GM12878 (cell line): ENCODE measurements around the gene NRG3.

ENCODE experiments used
- NRF1 ChIP-seq: conservative IDR thresholded peaks from 2 replicates; pipeline ENCODE4 v1.6.1; 2011; ENCODE audit warnings: mild to moderate bottlenecking, low read depth, low read length, improper control_type of control experiment
- POLR2AphosphoS5 ChIP-seq: IDR thresholded peaks from 2 replicates; pipeline ENCODE4 v1.6.1; 2011; ENCODE audit warnings: mild to moderate bottlenecking, low read length, inconsistent platforms
- TAF1 ChIP-seq: IDR thresholded peaks from 2 replicates; pipeline ENCODE4 v1.6.1; 2011; ENCODE audit warnings: mild to moderate bottlenecking, low read depth, low read length, borderline replicate concordance
- TF ChIP-seq, protein P1 (sequence below), 3 experiments: IDR thresholded peaks in 2 of 3; conservative IDR thresholded peaks in 1 of 3; 2 replicates each; pipeline ENCODE4 v1.5.1; 2011; ENCODE audit warnings: low read depth in 3 of 3, low read length in 3 of 3, mild to moderate bottlenecking in 3 of 3, control low read depth in 2 of 3, moderate library complexity in 2 of 3, inconsistent platforms in 1 of 3, mixed read lengths in 1 of 3; ENCODE audit not compliant: control insufficient read depth in 2 of 3, insufficient read depth in 1 of 3; ENCODE audit errors: extremely low read depth in 1 of 3
- TF ChIP-seq, protein P2 (sequence below): IDR thresholded peaks from 2 replicates; pipeline ENCODE4 v1.6.1; 2012; ENCODE audit warnings: mild to moderate bottlenecking, low read depth, low read length

DNA sequence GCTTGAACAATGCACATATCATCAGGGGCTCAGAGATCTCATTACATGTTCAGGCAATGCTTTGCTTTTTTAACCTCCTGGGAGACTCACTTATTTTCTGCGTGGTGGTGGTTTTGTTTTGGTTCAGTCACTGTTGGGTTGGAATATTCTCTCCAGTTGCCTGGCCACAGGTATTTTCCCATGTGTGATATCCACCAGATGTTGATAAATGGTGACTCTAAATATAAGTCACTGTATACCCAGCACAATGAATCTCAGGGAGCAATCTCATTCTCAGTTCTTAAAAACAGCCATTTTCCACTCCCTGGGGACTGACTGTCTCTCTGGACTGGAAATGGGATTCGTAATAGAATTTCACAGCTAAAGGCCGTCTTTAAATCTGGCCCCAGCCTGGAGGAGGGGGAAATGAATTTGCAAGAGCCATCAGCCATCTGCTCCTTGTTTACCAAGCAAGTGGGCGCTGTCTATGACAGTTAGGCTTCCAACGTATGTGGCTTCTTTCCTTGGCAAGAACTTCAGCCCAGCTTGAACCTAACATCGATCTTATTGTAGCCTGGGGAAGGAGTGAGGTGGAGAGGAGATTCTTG lies 1106.2 kb downstream of the NRG3 start:
- TF ChIP-seq, protein P1, sequence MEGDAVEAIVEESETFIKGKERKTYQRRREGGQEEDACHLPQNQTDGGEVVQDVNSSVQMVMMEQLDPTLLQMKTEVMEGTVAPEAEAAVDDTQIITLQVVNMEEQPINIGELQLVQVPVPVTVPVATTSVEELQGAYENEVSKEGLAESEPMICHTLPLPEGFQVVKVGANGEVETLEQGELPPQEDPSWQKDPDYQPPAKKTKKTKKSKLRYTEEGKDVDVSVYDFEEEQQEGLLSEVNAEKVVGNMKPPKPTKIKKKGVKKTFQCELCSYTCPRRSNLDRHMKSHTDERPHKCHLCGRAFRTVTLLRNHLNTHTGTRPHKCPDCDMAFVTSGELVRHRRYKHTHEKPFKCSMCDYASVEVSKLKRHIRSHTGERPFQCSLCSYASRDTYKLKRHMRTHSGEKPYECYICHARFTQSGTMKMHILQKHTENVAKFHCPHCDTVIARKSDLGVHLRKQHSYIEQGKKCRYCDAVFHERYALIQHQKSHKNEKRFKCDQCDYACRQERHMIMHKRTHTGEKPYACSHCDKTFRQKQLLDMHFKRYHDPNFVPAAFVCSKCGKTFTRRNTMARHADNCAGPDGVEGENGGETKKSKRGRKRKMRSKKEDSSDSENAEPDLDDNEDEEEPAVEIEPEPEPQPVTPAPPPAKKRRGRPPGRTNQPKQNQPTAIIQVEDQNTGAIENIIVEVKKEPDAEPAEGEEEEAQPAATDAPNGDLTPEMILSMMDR (IDR thresholded peaks at IDR 0.05 in 2 of 3, conservative IDR thresholded peaks at IDR 0.05 in 1 of 3; ENCODE audit: control insufficient read depth in 2 of 3, extremely low read depth in 1 of 3, insufficient read depth in 1 of 3, low read depth in 3 of 3, low read length in 3 of 3): no peak
- TF ChIP-seq TAF1 (no peak), NRF1 (no peak), POLR2AphosphoS5 (no peak)
- TF ChIP-seq, protein P2, sequence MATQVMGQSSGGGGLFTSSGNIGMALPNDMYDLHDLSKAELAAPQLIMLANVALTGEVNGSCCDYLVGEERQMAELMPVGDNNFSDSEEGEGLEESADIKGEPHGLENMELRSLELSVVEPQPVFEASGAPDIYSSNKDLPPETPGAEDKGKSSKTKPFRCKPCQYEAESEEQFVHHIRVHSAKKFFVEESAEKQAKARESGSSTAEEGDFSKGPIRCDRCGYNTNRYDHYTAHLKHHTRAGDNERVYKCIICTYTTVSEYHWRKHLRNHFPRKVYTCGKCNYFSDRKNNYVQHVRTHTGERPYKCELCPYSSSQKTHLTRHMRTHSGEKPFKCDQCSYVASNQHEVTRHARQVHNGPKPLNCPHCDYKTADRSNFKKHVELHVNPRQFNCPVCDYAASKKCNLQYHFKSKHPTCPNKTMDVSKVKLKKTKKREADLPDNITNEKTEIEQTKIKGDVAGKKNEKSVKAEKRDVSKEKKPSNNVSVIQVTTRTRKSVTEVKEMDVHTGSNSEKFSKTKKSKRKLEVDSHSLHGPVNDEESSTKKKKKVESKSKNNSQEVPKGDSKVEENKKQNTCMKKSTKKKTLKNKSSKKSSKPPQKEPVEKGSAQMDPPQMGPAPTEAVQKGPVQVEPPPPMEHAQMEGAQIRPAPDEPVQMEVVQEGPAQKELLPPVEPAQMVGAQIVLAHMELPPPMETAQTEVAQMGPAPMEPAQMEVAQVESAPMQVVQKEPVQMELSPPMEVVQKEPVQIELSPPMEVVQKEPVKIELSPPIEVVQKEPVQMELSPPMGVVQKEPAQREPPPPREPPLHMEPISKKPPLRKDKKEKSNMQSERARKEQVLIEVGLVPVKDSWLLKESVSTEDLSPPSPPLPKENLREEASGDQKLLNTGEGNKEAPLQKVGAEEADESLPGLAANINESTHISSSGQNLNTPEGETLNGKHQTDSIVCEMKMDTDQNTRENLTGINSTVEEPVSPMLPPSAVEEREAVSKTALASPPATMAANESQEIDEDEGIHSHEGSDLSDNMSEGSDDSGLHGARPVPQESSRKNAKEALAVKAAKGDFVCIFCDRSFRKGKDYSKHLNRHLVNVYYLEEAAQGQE: no peak
